PC-9 (cell line): ENCODE measurements around the gene PHC2. TPM values are rescaled to one million over a fixed set of nuclear protein-coding genes. Genes with fewer than 3 reads are reported as not detected.
A peak's percentile ranks its signal among the peaks of the same experiment; 100 is the strongest.

ENCODE experiments used
- BruUV-seq: library from RNA; stranded (reverse); fragments of 400-500 nt; replicated peaks from 2 replicates; lab custom pipeline; 2021; lab: Mats Ljungman, UMichigan
- CTCF ChIA-PET: fragments of 300-600 bp; sonication (Branson Sonifier 250); formaldehyde crosslinking; loops from one replicate; lab custom pipeline; 2022; ENCODE audit warnings: antibody characterized with exemption; lab: Charles Lee
- POLR2A ChIA-PET: fragments of 300-600 bp; sonication (Branson Sonifier 250); formaldehyde crosslinking; loops from one replicate; lab custom pipeline; 2022; ENCODE audit warnings: antibody characterized with exemption; ENCODE audit not compliant: unreplicated experiment; lab: Charles Lee
- DNase-seq, 2 experiments: peaks; one replicate each; pipeline versions ENCODE4 v3.0.0 to v3.0.0-alpha.2; 2015 to 2022; ENCODE audit warnings: mixed read lengths in 1 of 2
- H2AFZ ChIP-seq: fragments of 200-600 bp; sonication (generic); 2 replicates; pipeline ENCODE4 v1.8.1; 2017; ENCODE audit warnings: antibody characterized with exemption
- H3F3A ChIP-seq: fragments of 200-600 bp; sonication (generic); 2 replicates; pipeline ENCODE4 v1.8.1; 2017; ENCODE audit warnings: antibody characterized with exemption, mild to moderate bottlenecking, low read depth; ENCODE audit not compliant: insufficient read depth
- H3K27ac ChIP-seq: fragments of 200-600 bp; sonication (generic); 2 replicates; pipeline ENCODE4 v1.6.1; 2016; ENCODE audit warnings: mixed run types
- H3K27me3 ChIP-seq: fragments of 200-600 bp; sonication (generic); 2 replicates; pipeline ENCODE4 v1.6.1; 2016; ENCODE audit warnings: low read depth, mixed run types; ENCODE audit not compliant: insufficient read depth
- H3K36me3 ChIP-seq: fragments of 200-600 bp; sonication (generic); 2 replicates; pipeline ENCODE4 v1.6.1; 2016; ENCODE audit warnings: low read depth, mixed run types
- H3K4me1 ChIP-seq: fragments of 200-600 bp; sonication (generic); replicated peaks from 2 replicates; pipeline ENCODE4 v1.6.1; 2016; ENCODE audit warnings: mixed run types; ENCODE audit not compliant: insufficient read depth
- H3K4me2 ChIP-seq: fragments of 200-600 bp; sonication (generic); 2 replicates; pipeline ENCODE4 v1.6.1; 2017; ENCODE audit warnings: mixed run types
- H3K4me3 ChIP-seq: fragments of 200-600 bp; sonication (generic); 2 replicates; pipeline ENCODE4 v1.6.1; 2016; ENCODE audit warnings: mixed run types
- H3K79me2 ChIP-seq: fragments of 200-600 bp; sonication (generic); 2 replicates; pipeline ENCODE4 v1.6.1; 2017; ENCODE audit warnings: low read depth, mixed run types
- H3K9me2 ChIP-seq: fragments of 200-600 bp; sonication (generic); 2 replicates; pipeline ENCODE4 v1.8.1; 2017; ENCODE audit warnings: mild to moderate bottlenecking; ENCODE audit not compliant: insufficient read depth
- H3K9me3 ChIP-seq: fragments of 200-600 bp; sonication (generic); 2 replicates; pipeline ENCODE4 v1.8.1; 2016; ENCODE audit warnings: low read depth; ENCODE audit not compliant: insufficient read depth
- H4K20me1 ChIP-seq: fragments of 200-600 bp; sonication (generic); 2 replicates; pipeline ENCODE4 v1.8.1; 2017; ENCODE audit not compliant: insufficient read depth
- CTCF ChIP-seq: fragments of 200-600 bp; sonication (generic); conservative IDR thresholded peaks from 2 replicates; pipeline ENCODE4 v1.6.1; 2017; ENCODE audit warnings: mixed run types, antibody characterized with exemption, mild to moderate bottlenecking, moderate library complexity
- EZH2 ChIP-seq: fragments of 200-600 bp; sonication (generic); IDR thresholded peaks from 2 replicates; pipeline ENCODE4 v1.8.0; 2017; ENCODE audit warnings: antibody characterized with exemption, low read depth
- intact Hi-C: fragments of 100-400 bp; cut with micrococcal nuclease; formaldehyde crosslinking; loops from one replicate; pipeline ENCODE4 v1.10.0; 2022; ENCODE audit not compliant: unreplicated experiment
- total RNA-seq: library from RNA; stranded (reverse); gene quantifications from 2 replicates; pipeline ENCODE4 v1.2.3, GENCODE V29; 2021

PHC2 gene
- total RNA-seq, 1 experiment from 2014 or later = 48.1 TPM

DNA sequence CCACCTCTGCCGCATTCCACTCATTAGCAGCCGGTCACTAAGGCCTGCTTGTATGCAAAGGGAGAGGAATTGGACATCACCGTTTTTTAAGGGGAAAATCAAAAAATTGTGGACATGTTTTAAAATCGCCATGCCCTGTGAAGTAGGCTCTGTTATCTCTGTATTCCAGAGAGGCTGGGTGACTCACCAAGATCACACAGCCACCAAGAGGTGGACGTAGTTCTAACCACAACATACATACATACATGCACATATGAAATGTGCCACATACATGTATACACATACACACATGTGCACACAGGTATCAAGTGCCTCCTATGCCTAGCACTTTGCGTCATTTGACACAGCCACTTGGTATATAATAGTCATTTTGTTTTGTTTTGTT, 25.6 kb upstream of the PHC2 start:
- no peak overlapping the region for H3K27ac ChIP-seq
- TF ChIP-seq CTCF (no peak), EZH2 (no peak)
- no peaks in the 10 kb centered on the region for H3K9me3 ChIP-seq
- H3K4me3 ChIP-seq = no peak overlapping the region
- peaks cover 17% of the 10 kb centered on the region; the same call in 1 of the 2 replicates for H3F3A ChIP-seq
- no peaks in the 10 kb centered on the region for H3K9me2 ChIP-seq
- no TSS peak for BruUV-seq
- no peaks in the 10 kb centered on the region for H3K36me3 ChIP-seq
- DNase-seq = no peak
- no peaks in the 10 kb centered on the region for H4K20me1 ChIP-seq
- ChIA-PET POLR2A (interaction anchor here (0.7 kb wide), 1 partner anchor 329 kb away, joined by 12 read pairs; no protein-coding TSS in a partner anchor), CTCF (interaction anchor here (0.6 to 0.7 kb wide), 7 partner anchors 22 to 1900 kb away, joined by 3 to 11 read pairs (median 4); no protein-coding TSS in a partner anchor)
- no peak overlapping the region for H2AFZ ChIP-seq
- H3K4me1 ChIP-seq = peaks cover 33% of the 10 kb centered on the region
- intact Hi-C loops = loop anchor here (5.0 kb wide), 5 partner anchors 89 to 359 kb away; no protein-coding TSS in a partner anchor
- no peaks in the 10 kb centered on the region for H3K79me2 ChIP-seq
- H3K4me2 ChIP-seq = no peak overlapping the region
- no peaks in the 10 kb centered on the region for H3K27me3 ChIP-seq

DNA sequence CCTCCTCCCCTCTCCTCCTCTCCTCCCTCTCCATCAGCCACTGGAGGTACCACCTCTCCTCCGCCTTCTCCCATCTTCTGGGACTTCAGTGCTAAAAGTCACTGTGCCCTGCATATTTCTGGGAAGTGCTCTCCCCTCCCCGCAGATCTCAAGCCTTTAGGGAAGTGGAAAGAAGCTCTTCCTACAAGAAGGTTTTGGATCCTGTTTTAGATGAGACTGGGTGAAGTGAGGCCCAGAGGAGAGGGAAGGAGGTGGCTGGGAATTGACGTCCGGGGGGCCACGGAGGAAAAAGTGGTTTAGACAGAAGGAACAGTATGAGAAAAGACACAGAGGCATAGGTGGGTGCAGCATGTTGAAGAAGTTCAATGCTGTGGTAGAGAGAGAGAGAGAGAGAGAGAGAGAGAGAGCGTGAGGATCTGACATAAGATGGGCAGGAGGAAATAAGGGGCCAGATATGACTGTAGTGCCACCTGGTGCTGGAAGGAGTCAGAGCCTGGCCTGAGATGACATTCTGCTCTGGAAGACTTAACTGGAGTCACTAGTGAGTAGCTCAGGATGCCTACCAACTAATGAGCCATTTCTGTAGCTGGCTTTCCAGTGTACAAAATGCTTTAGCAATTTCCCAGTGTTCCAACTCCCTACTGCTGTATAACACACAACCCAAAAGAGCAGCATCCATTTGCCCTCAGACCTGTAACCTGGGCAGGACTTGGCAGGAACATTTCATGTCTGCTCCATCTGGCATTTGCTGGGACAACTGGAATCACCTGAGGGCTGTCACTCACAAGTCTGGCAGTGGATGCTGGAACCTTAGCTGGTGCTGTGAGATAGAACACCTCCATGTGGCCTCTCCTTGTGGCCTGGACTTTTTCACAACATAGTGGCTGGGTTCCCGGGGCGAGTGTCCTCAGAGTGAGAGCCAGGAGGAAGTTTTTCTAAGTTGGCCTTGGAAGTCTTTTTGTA, 24.9 kb upstream of the PHC2 start:
- intact Hi-C loops = loop anchor here (5.0 kb wide), 5 partner anchors 89 to 359 kb away; no protein-coding TSS in a partner anchor
- no peak overlapping the region for H3K27ac ChIP-seq
- CTCF ChIA-PET = interaction anchor here (0.6 to 0.7 kb wide), 10 partner anchors 21 to 1900 kb away, joined by 3 to 11 read pairs (median 4); no protein-coding TSS in a partner anchor
- H3K4me3 ChIP-seq = no peak overlapping the region
- peaks cover 32% of the 10 kb centered on the region for H3K4me1 ChIP-seq
- H2AFZ ChIP-seq = no peak overlapping the region
- H3K4me2 ChIP-seq = no peak overlapping the region
- H3K79me2 ChIP-seq = no peaks in the 10 kb centered on the region
- DNase-seq = peak; percentile 50 to 51
- no peaks in the 10 kb centered on the region for H3K9me2 ChIP-seq
- no peaks in the 10 kb centered on the region for H3K27me3 ChIP-seq
- no TSS peak for BruUV-seq
- no peaks in the 10 kb centered on the region for H3K9me3 ChIP-seq
- H3K36me3 ChIP-seq = no peaks in the 10 kb centered on the region
- peaks cover 17% of the 10 kb centered on the region; the same call in 1 of the 2 replicates for H3F3A ChIP-seq
- no peaks in the 10 kb centered on the region for H4K20me1 ChIP-seq
- TF ChIP-seq EZH2 (no peak), CTCF (peak; percentile 76)
- POLR2A ChIA-PET = interaction anchor here (0.7 kb wide), 1 partner anchor 329 kb away, joined by 12 read pairs; no protein-coding TSS in a partner anchor

- Histone ChIP-seq H3K9me2 (no peaks in the 10 kb centered on the region), H3K9me3 (no peaks in the 10 kb centered on the region), H3F3A (peaks cover 7% of the 10 kb centered on the region; the same call in 1 of the 2 replicates), H3K27me3 (no peaks in the 10 kb centered on the region), H2AFZ (no peak overlapping the region), H3K4me1 (peaks cover 21% of the 10 kb centered on the region), H3K4me3 (no peak overlapping the region), H4K20me1 (no peaks in the 10 kb centered on the region), H3K4me2 (no peak overlapping the region), H3K36me3 (no peaks in the 10 kb centered on the region), H3K27ac (no peak overlapping the region), H3K79me2 (no peaks in the 10 kb centered on the region)
- POLR2A ChIA-PET = no interaction called here
- no peak for DNase-seq
- BruUV-seq = no TSS peak
- TF ChIP-seq EZH2 (no peak), CTCF (no peak)
- CTCF ChIA-PET = no interaction called here
- intact Hi-C loops = loop anchor here (5.0 kb wide), 5 partner anchors 87 to 357 kb away; no protein-coding TSS in a partner anchor
These were observed 23.9 kb upstream of the PHC2 start for GRCh38 chr1:33454646-33455282.
